ENCODE data around the gene TRPM1.
A peak's percentile ranks its signal among the peaks of the same experiment; 100 is the strongest.

Gene TRPM1

DNA sequence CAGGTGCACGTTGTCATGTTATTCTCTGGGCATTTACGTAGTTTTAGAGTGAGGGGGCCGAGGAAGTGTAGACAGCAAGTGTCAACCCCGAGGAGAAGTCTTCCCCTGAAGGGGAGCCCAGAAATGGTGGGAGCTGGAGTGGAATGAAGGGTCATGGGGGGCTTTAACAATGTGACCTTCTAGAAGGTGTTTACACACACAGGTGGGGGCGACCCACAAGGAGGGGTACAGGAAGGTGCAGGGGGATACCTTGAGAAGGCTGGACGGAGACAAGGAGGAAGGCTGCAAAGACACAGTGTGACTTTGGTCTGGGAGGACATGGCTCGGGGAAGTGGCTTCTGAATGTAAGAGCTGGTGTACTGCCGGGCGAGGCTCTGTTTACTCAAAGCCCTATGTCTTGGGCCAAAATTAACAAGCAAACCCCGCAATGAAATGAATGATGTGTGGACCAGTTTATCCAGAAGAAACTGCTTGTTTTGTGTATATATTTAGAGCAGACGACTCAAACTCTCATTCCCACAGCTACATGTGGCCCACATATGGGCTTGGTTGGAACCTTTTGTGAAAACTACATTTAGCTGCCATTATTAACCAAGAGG, 18.7 kb downstream of the TRPM1 start:
- DNase-seq (ENCODE audit: low spot score) = peak; percentile 32

DNA sequence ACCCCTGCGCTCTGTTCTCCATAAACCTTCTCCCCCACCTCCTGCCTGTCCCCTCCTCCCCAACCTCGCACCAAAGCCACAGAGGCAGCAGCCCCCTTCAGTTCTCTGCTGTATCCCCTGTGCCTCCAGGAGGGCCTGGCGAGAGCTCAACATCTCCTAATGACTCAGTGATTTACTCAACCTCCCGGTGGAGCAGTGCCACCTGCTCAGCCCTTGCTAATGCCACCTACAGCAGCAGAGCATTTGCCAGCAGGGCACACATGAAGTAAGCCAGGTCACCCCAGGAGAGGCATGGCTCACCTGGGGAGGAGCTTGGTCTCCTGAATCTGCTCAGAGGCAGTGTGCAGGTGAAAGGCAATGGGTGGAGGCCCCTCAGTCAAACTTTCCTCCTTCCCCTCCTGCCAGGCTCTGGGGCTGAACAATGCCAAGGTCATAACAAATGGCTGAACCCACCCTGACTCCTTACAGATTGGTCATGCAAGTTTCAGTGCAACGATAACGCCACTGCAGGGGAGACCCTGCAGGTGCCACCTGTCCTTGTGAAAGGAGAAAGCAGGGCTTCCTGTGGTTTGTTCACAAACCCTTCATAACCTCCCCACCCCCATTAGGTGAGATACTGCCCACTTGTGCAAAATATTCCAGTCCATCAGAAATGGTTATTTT, 19.8 kb downstream of the TRPM1 start:
- DNase-seq (ENCODE audit: low spot score) = no peak

DNA sequence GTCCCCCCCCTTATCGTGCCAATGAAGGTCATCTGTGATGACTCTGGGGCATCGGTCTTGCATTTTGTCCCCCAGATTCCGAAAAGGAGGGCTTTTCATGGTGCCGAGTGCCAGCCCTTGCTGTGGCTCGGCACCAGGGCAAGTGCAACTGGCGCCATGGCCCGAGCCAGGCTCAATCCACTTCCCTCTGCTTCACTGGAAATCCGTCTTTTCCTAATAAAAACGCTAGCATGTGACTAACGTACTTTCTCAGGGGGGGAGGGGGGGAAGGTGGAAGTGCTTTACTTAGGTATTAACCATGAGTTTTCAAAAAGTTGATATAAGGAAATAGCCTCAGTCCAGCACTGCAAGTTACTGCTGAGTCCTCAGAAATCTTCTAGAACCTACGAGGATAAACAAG, 20.5 kb downstream of the TRPM1 start:
- no peak for DNase-seq (ENCODE audit: low spot score)

DNA sequence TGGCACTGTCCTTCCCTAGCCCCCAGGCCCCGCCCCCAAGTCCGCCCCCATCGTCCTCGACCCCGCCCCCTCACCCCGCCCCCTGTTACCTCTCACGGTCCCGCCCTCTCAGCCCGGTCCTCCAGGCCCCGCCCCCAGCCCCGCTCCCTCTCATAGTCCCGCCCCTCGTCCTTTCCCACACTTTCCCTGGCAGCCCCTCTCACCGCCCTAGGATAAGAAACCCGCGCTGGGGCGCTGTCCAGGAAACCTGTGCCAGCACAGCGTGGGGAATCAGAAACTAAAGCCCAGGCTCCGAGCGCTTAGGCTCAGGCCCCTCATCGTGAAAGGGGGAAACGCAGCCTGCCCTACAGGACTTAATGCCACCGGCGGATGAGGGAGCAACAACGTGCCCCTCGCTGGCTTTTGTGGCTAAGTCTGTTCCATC, 20.9 kb downstream of the TRPM1 start:
- no peak for DNase-seq (ENCODE audit: low spot score)

DNA sequence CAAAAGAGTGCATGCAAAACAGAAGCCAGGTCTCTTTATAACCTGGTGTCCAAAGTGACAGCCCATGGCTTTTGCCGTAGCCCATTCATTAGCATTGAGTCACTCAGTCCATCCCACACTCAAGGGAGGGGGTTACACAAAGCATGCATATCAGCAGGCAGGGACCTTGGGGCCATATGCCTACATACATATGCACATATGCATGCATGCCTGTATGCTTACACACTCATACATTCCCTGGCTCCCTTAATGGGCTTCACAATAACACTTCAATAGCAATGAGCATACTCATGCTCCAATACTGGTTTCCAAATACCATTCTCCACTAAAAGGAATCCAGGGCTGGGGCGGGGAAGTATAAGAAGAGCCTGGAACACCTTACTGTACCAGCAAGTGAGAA, 22.0 kb downstream of the TRPM1 start:
- DNase-seq (ENCODE audit: low spot score) = no peak

DNA sequence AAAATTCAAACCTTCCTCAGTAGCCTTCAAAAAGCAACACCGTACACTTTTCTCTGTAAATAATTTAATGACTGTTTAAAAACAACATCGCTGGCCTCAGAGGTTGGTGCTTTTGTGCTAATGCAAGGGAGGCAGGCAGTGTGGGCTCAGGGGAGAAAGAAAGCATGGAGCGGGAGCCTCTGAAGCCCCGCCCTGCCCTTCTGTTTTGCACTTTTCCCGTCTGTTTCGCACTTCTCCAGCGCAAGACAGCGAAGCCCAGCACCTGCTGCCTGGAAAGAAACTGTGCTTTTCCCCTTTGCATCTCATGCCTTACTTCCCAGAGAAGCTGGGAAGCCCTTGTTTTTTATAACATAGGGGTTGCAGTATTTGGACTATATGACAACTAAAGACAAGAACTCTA, 23.1 kb downstream of the TRPM1 start:
- DNase-seq (ENCODE audit: low spot score) = no peak

DNA sequence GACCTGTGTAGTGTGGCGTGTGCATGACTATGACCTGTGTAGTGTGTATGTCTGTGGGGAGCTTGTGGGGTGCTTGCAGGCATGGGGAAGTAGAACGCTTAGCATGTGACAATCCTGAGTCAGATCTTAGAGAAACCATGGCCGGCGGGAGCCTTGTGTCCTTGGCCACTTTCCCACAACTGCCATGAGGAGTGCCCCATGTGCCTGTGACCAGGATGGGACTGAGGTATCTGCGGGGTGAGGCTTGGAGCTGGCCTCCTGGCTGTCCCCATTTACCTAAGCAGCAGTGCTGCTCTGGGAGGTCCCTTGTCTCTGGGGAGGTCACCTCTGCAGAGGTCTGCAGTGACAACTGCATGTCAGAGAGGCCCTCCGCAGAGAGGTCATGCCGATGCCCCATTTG, 23.6 kb downstream of the TRPM1 start:
- DNase-seq (ENCODE audit: low spot score) = no peak

DNA sequence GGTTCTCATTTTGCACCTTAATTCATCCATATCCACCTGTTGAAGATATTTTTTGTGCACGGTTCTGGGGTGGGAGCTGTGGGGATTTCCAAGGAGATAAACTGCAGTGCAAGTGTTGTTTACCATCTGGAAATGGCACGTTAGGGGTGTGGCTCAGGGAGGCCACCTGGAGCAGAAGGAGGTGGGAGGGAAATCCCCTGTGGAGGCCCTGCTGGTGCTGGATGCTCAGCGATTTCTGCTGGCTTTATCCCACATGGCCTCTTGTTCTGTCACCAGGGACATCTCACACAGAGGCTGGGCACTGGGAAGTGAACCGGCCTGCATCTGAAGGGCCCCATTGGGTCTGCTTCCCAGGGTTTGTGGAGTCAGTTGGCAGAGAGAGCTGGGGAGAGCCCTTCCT, 24.3 kb downstream of the TRPM1 start:
- no peak for DNase-seq (ENCODE audit: low spot score)

DNA sequence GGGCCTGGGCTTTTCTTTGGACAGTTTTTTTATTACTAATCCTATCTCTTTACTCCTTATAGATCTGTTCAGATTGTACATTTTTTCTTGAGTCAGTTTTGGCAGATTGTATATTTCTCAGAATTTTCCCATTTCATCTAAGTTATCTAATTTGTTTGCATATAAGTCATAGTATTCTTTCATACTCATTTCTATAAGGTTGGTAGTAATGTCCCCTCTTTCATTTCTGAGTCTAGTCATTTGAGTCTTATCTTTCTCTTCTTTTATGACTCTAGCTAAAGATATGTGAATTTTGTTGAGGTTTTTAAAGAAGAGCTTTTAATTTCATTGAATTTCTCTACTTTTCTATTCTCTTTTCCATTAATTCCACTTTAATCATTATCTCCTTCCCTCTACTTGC, 27.2 kb downstream of the TRPM1 start:
- no peak for DNase-seq (ENCODE audit: low spot score)

DNA sequence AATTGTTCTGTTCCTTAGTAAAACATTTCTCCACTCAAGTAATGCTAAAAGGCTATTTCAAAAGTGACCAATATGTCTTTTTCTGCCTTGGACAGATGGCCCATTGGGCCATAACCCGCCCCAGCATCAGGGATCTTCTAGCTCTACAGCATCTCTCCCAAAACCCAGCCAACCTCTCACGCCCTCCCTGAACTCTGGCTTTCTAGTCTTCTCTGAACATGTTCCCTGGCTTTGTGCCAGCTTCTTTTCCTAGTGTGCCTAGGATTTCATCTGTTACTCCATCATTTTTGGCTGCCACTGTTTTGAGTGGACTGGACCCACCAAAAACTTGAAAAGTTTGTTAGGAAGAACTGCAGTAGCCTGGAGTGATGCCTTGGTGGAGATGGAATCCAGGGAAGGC, 30.7 kb downstream of the TRPM1 start:
- no peak for DNase-seq (ENCODE audit: low spot score)

DNA sequence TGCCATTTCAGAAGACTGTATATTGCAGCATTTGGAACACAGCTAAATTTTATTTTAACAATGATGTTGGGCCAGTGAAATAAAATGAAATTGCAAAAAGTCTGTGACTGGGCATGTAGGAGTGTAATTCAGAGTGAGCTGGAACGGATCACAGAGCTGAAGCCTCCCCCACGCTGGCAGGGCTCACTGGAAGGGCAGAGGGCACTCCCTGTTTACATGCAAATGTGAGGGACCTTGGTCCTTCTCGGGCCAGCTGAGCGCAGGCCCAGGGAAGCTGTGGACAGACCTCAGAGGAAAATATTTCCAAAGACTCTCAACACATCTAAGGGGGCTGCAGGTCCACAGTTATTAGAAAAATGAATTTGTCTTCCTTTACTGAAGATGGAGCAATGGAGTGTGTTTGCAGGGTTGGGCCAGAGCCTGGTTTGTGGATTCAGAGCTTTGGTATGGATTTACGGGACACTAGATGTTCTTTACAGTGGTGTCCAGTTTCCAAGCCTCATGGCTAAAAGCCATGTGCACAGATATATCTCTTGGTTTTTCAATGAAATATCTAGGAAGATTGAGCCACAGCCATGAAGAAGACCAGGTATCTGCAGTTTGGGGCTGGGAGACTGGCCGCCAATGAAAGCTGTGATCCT, 32.0 kb downstream of the TRPM1 start:
- no peak for DNase-seq (ENCODE audit: low spot score)

DNA sequence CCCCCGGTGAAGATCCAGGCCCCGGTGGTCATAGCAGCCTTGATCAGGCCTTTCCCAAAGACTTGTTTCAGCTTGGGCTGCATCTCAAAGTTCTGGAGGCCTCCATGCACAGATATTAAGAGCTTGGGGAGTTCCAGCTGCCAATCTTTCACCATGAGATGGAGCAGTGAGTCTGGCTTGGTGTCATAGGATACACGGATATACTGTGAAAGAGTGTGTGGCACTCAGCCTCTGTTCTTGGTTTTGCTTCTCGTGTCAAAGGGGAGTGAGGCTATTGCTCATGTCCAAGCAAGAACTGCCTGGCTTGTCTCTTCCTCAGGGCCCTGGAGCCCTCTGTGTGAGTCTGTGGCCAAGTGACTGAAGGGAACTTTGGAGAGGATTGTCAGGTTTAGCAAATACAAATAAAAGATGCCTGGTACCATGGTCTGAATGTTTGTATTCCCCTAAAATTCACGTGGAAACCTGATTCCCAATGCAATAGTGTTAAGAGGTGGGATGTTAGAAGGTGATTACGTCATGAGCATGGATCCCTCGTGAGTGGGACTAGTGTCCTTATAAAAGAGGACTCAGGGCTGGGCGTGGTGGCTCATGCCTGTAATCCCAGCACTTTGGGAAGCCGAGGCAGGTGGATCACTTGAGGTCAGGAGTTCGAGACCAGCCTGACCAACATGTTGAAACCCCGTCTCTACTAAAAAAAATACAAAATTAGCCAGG, 33.5 kb downstream of the TRPM1 start:
- DNase-seq (ENCODE audit: low spot score) = no peak

DNA sequence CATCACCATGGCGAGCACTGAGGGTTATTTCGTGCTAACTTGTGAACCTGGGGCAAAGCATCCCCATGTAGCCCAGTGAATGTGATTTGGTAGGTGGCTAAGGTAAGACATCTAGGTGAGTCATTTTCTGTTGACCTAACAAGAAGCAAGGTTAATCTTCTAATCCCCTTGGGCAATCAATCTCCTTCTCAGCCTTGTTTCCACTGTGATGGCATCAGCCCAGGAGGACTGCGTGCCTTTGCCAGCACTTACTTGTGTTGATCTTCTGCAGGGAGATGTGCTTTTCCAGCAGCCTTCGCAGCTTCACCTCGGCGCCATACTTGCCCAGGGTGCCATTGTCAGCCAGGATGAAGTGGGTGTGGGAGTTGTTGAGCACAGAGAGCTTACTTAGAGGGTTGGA, 35.7 kb downstream of the TRPM1 start:
- no peak for DNase-seq (ENCODE audit: low spot score)

DNA sequence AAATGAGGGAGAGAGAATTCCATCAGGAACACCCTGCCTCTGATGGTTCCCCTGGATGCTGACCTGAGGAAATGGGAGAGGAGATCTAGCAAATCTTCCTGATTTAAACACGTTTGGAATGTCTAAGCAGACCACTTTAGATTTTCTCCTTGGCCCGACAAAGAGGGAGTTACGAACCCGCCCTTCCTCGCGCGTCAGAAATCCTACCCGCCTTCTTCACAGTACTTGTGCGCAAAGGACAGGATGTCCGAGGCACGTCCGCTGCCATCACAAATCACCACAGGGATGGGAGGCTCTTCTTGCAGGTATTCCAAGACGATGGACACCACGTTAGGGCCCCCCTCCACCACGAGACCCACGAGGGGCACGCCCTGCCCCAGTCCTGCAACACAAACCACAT, 38.6 kb downstream of the TRPM1 start:
- no peak for DNase-seq (ENCODE audit: low spot score)

DNA sequence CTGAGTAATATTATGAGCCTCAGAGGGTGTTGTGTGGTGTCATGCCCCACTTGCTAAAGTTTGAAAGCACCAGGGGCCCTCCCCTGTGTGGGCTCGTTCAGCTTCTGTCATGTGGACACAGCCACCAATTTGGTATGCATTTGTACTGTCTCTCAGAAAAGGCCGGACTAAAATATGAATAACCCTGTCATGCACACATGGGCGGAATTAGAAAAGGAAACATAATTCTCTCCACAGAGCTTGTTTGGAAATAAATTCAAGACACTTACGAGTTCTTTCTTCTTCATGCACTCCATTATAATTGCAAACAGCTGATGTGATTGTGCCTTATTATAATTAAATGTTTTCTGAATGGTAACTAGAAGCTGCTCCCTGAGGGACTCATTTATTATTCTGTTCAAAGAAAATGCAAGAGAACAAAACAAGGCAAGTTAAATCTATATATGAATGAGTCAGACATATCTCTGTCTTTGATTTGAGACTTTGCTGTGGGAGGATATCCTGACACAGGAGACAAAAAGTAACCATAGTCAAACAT, 39.1 kb downstream of the TRPM1 start:
- DNase-seq (ENCODE audit: low spot score) = no peak

DNA sequence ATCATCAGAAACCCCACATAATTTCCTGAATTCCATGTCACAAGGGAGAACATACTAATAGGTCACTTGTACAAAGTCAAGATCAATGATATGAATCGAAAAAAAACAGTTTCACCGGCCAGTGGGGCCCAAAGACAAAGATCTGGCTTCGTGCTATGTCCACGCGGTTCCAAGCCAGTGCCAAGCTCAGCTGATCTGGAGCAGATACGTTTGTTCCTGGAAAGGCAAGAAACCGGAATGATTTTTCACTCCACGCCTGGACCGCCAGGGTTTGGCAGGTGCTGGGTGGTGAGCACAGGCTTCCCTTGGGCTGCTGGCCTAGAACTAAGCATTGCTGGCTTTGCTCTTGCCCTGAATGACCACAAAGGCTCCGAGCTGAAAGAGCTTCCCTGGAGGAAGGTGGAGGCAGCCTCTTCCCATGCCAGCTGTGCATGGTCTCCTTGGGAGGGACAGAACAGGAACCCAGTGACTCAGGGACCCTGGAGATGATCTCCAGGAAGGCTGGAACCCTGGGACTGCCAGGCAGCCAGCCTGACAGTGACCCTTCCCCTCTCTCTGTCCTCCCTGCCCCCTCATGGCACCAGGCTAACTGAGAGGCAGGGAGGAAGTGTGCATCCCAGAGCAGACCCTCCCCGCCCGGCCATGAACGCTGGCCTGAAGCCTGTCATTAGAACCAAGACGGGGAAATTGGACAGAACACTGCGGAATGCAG, 40.9 kb downstream of the TRPM1 start:
- DNase-seq (ENCODE audit: low spot score) = no peak

DNA sequence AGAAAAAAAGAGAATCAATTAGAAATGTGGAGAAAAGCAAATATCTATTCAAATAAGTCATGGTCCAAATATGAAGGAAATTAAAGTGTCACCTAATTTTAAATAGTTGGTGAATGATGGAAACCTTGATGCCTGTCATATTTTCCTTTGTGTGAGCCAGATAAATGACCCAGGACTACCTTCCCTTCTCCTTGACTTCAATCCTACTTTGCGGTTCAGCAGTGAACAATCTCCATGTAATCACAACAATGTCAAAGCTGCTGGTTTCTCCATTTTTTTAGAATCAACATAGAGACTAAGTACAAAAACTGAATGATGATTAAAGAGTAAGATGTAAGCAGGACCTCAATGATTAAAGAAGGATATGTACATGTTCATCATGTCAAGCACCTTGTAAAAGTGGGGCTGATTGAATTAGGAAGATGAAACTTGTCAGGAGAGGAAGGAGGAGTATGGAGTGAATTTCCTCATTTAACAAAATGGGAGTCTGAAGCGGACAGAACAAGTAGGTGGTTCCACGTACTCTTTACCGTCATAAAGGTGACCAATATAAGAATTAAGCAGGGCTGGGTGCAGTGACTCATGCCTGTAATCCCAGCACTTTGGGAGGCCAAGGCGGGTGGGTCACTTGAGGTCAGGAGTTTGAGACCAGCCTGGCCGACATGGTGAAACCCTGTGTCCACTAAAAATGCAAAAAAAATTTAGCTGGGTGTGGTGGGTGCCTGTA, 43.1 kb downstream of the TRPM1 start:
- no peak for DNase-seq (ENCODE audit: low spot score)

DNA sequence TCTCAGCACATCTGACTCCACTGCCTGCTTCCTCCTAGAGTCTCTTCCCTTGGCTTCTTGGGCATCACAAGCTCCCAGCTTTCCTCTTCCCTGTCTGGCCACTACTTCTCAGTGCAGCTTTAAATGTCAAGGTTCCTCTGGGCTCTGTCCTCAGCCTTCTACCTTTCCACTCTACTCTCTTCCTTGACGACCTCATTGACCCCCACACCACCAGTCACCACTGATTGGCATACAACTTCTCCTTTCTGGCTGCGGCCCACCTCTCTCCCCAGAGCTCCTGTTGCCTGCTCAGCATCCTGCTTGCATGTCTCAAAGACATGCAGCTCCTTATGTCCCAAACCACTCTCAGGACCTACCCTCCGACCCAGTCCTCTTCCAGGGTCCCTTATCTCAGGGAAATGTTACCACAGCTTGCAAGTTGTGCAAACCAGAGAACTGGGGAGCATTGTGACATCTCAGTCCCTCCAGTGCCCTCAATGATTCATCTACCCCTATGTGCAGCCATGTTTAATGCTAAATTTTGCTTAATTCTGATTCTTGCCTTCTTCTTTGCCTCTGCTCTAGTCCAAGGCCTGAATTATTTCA, 49.9 kb downstream of the TRPM1 start:
- no peak for DNase-seq (ENCODE audit: low spot score)

DNA sequence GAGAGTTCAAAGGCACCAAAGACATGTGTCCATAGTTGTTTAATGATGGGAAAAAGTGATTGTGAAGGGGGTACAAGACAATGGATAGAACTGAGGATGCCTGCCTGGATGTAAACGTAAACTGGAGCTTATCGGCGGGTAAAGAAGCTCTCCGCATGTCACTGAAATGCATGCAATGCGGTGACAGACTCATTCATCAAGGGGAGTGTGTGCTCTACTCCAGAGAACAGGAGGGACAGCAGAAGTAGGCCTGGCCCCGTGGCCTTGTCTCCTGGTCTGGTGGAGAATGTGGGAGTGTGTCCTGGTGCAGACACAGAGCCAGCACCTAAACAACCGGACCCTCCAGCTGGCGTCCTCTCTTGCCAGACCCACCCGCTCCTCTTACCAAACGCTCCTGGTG, 50.6 kb downstream of the TRPM1 start:
- no peak for DNase-seq (ENCODE audit: low spot score)

DNA sequence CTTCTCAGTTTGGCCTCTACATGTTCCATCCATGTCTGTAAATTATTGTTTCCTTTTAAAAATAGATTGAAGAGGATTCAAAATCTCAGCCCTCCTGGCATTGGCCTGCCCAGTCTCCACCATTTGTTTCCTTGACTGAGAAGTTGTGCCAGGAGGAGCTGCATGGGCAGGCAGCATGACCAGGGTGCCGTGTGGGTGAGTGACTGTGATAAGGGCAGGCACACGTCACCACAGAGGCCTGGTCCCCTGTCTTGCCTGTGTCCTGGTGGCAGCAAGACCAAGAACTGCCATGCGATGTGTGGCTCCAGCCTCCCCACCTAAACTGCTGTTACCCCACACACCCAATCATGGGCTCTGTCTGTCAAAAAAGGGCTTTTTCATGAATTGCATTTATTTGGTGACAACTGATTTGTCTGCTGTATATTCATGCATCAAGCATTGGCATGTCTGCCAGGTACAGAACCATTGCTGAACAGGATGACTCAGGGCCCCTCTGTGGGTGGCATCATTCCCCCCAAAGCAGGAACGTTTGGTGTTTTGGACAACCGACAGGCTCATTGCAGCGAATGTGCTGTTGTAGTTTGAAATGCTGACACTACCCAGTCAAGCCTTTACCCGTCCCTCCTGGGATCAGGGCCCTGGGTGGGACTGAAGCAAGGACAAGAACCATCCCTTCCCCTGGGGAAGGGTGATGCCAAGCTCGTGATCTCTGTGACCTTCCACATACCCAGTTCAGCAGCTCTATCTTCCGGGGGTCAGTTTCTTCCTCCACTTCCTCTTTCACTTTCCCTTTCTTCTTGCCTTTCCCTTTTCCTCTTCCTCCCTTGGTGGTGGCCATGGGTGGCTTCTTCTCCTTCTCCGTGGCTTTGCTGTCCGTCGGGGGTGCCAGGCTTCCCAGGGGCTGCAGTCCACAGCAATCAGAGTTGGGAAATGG, 51.6 kb downstream of the TRPM1 start:
- no peak for DNase-seq (ENCODE audit: low spot score)

All from SW480 (cell line).